ENCODE results near the gene SORCS2. TPM values are rescaled to one million over a fixed set of nuclear protein-coding genes. Genes with fewer than 3 reads are reported as not detected.

Gene SORCS2
- total RNA-seq, 2 donors from 2014 or later, result 0.54 to 0.74 TPM

DNA sequence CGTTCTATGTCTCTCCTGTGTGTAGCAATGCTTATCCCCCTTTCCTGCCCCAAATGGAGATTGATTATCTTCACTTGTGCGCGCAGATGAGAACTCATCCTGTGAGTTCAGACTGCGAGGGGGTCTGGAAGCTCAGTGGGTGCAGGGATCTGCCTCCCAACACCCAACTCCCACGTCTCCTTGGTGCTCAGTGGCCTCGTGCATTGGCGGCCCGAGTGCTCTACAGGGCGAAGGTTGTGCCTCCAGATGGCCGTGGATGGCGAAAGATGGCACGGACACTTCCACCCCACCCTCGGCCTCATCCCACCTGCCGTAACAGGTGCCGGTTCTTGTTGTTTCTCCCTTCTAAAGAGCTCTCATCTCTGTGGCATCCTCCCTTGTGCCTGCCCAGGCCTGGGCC, 45.1 kb upstream of the SORCS2 start:
- Histone ChIP-seq H3K27ac (no peak overlapping the region), H3K9me3 (no peaks in the 10 kb centered on the region), H3K27me3 (no peaks in the 10 kb centered on the region), H3K36me3 (no peaks in the 10 kb centered on the region), H3K9ac (ENCODE audit: low read depth in 2 of 2, low read length in 2 of 2) (no peak overlapping the region), H3K4me1 (no peaks in the 10 kb centered on the region), H3K4me3 (no peak overlapping the region)
- TF ChIP-seq, protein P1, sequence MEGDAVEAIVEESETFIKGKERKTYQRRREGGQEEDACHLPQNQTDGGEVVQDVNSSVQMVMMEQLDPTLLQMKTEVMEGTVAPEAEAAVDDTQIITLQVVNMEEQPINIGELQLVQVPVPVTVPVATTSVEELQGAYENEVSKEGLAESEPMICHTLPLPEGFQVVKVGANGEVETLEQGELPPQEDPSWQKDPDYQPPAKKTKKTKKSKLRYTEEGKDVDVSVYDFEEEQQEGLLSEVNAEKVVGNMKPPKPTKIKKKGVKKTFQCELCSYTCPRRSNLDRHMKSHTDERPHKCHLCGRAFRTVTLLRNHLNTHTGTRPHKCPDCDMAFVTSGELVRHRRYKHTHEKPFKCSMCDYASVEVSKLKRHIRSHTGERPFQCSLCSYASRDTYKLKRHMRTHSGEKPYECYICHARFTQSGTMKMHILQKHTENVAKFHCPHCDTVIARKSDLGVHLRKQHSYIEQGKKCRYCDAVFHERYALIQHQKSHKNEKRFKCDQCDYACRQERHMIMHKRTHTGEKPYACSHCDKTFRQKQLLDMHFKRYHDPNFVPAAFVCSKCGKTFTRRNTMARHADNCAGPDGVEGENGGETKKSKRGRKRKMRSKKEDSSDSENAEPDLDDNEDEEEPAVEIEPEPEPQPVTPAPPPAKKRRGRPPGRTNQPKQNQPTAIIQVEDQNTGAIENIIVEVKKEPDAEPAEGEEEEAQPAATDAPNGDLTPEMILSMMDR (IDR thresholded peaks at IDR 0.05), result no peak
- DNase-seq, result no peak
- intact Hi-C loops (cut with DNase I), result no loop called here

GRCh38 chr4:7147661-7148310, 44.6 kb upstream of the SORCS2 start:
- no peak overlapping the region for H3K27ac ChIP-seq
- intact Hi-C loops (cut with DNase I), result no loop called here
- H3K36me3 ChIP-seq, result no peaks in the 10 kb centered on the region
- H3K9me3 ChIP-seq, result no peaks in the 10 kb centered on the region
- H3K27me3 ChIP-seq, result no peaks in the 10 kb centered on the region
- no peak overlapping the region for H3K4me3 ChIP-seq
- DNase-seq, result no peak
- no peaks in the 10 kb centered on the region for H3K4me1 ChIP-seq
- TF ChIP-seq, protein P1 (IDR thresholded peaks at IDR 0.05), result no peak
- H3K9ac ChIP-seq (ENCODE audit: low read depth in 2 of 2, low read length in 2 of 2), result no peak overlapping the region

- no peak for DNase-seq
- Histone ChIP-seq H3K36me3 (no peaks in the 10 kb centered on the region), H3K4me3 (no peak overlapping the region), H3K27ac (no peak overlapping the region), H3K9me3 (no peaks in the 10 kb centered on the region), H3K9ac (ENCODE audit: low read depth in 2 of 2, low read length in 2 of 2) (no peak overlapping the region), H3K27me3 (no peaks in the 10 kb centered on the region), H3K4me1 (no peaks in the 10 kb centered on the region)
- intact Hi-C loops (cut with DNase I), result no loop called here
- TF ChIP-seq, protein P1 (IDR thresholded peaks at IDR 0.05), result no peak
Measured at GRCh38 chr4:7148337-7148736, 44.0 kb upstream of the SORCS2 start.

GRCh38 chr4:7150036-7150635, 42.2 kb upstream of the SORCS2 start:
- Histone ChIP-seq H3K4me1 (no peaks in the 10 kb centered on the region), H3K4me3 (no peak overlapping the region), H3K27me3 (no peaks in the 10 kb centered on the region), H3K9me3 (no peaks in the 10 kb centered on the region), H3K9ac (ENCODE audit: low read depth in 2 of 2, low read length in 2 of 2) (no peak overlapping the region), H3K36me3 (no peaks in the 10 kb centered on the region), H3K27ac (no peak overlapping the region)
- intact Hi-C loops (cut with DNase I), result loop anchor here (5.0 kb wide), 1 partner anchor 37 kb away; no protein-coding TSS in a partner anchor
- TF ChIP-seq, protein P1 (IDR thresholded peaks at IDR 0.05), result no peak
- DNase-seq, result no peak

GRCh38 chr4:7151668-7152227, 40.6 kb upstream of the SORCS2 start:
- H3K36me3 ChIP-seq, result no peaks in the 10 kb centered on the region
- TF ChIP-seq, protein P1 (IDR thresholded peaks at IDR 0.05), result peak; percentile 18
- H3K4me1 ChIP-seq, result no peaks in the 10 kb centered on the region
- H3K9ac ChIP-seq (ENCODE audit: low read depth in 2 of 2, low read length in 2 of 2), result no peak overlapping the region
- H3K4me3 ChIP-seq, result no peak overlapping the region
- no peak for DNase-seq
- no peaks in the 10 kb centered on the region for H3K9me3 ChIP-seq
- no peaks in the 10 kb centered on the region for H3K27me3 ChIP-seq
- intact Hi-C loops (cut with DNase I), result loop anchor here (5.0 kb wide), 1 partner anchor 36 kb away; no protein-coding TSS in a partner anchor
- H3K27ac ChIP-seq, result no peak overlapping the region
